DMS53 treated with DMSO at 0.1 percent for 48 hours (cell line): ENCODE data around the gene AFF2.
"Not testable (repeated sequence)": the region's sequence is repeated elsewhere in the genome, so short reads cannot be mapped to it uniquely, and the experiment has no call there.

Experiments
- DNase-seq: peaks from one replicate; lab custom pipeline; 2025; ENCODE audit not compliant: unreplicated experiment; lab: John Stamatoyannopoulos, UW

AFF2 gene

GRCh38 chrX:148632444-148632843, 132.0 kb downstream of the AFF2 start:
- DNase-seq: no peak

DNA sequence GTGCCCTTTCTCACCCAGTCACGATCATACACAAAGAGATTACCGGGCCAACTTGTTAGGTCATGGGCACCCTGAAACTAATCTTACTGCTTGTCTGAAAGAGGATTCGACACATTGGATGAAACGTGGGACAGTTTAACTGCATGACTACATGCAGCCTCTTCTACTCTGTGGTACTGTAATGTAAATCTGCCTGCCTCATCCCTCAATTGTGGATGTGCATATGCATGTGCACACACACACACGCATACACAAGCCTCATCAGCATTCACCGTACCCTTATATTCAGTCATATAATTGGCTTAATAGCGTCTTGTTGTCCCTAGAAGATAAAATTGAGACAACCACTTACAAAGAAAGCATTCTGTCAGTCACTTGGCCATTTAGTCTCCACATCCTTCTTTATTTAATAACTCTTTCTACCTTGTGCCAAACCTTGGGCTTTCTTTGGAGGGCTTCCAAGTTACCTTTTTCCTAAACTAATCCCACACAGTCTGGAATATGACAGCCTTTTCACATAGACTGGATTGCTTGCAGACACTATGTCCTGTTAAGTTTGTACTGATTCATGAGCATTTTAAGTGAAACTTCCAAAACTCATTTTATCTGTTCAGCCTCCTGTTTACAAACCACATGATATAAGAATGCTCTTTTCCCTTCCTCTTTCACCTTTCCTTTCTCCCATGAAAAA, 132.9 kb downstream of the AFF2 start:
- DNase-seq: no peak

DNA sequence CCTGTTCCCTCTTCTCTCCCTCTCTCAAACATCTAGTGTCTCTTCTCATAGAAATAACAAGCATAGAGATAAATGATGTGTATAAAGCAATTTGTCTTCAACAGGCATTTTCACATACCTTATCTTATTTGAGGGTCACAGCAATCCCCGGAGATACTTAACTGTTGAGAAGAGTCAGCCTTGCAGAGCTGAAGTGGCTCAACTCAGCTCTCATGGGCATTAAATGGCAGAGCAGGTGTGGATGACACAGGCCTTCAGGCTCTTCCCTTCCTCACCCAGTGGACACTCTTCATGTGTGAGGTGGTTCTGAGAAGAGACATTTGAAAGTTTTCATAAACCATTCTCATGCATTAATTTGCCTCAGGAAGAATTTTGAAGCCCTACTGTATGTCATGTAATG, 134.2 kb downstream of the AFF2 start:
- no peak for DNase-seq

- no peak for DNase-seq
Measured at GRCh38 chrX:148643460-148643859, 143.0 kb downstream of the AFF2 start.

GRCh38 chrX:148647651-148648050, 147.2 kb downstream of the AFF2 start:
- no peak for DNase-seq

GRCh38 chrX:148649145-148649795, 148.9 kb downstream of the AFF2 start:
- no peak for DNase-seq

GRCh38 chrX:148658115-148658730, 157.8 kb downstream of the AFF2 start:
- DNase-seq: no peak

DNA sequence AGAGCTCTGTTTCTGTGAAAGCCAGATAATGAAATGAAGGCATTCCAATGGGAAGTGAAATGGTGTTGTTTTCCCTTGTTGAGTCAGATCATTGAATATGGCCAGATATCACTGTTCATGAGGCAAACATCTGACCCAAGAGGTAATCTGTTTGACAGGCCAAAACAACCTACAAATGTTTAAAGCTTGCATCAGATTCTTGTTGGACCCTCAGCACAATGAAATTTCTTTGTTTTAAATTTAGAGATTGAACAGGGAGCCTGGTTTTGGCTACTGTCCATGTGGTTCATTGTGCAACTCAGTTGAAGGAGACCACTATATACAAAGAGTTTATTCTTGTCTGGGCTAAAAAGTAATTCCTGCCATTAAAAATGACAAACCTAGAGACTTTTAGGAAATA, 159.1 kb downstream of the AFF2 start:
- DNase-seq: no peak

- DNase-seq: no peak
Measured at GRCh38 chrX:148661035-148661434, 160.6 kb downstream of the AFF2 start.

GRCh38 chrX:148662014-148662413, 161.6 kb downstream of the AFF2 start:
- no peak for DNase-seq

DNA sequence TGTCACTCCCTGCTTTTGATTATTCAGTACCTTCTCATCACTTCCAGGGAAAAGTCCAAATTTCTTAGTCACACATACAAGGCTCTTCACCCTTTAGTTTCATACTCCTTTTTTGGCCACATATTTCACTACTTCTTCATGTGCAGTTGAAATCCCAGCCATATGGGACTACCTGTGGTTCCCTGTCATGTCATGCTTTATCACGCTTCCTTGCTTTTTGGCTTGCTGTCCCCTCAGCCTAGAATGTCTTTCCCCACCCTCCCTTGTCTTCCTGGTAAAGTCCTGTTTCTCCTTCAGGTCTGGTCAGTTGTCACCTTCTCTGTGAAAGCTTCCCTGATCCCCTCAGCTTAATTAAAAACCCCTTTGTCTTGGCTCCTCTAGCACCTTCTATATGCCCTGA, 163.8 kb downstream of the AFF2 start:
- no peak for DNase-seq

GRCh38 chrX:148664995-148665394, 164.6 kb downstream of the AFF2 start:
- no peak for DNase-seq

DNA sequence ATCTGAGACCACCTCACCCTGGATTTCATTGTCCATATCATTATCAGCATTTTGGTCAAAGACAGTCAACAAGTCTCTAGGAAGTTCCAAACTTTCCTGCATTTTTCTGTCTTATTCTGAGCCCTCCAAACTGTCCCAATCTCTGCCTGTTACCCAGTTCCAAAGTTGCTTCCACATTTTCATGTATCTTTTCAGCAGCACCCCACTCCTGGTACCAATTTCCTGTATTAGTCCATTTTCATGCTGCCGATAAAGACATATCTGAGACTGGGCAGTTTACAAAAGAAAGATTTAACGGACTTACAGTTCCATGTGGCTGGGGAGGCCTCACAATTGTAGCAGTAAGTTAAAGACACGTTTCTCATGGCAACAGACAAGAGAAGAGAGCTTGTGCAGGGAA, 168.8 kb downstream of the AFF2 start:
- not testable (repeated sequence) for DNase-seq

- no peak for DNase-seq
Measured at GRCh38 chrX:148670277-148670676, 169.9 kb downstream of the AFF2 start.

- DNase-seq: no peak
Measured at GRCh38 chrX:148672517-148672916, 172.1 kb downstream of the AFF2 start.

DNA sequence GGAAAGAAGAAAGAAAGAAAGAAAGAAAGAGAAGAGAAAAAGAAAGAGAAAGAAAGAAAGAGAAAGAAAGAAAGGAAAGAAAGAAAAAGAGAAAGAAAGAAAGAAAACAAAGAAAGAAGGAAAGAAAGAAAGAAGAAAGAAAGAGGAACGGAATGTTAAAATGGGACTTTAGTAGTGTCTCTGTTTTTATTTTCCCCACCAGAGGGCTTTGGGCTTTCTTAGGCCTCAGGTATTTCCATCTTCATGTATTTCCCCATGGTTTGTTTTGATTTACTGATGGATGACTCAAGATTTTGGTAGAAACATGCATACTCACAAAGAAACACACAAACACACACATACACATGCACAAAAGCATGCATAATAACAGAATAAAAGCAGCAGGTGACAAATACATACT, 181.2 kb downstream of the AFF2 start:
- no peak for DNase-seq

DNA sequence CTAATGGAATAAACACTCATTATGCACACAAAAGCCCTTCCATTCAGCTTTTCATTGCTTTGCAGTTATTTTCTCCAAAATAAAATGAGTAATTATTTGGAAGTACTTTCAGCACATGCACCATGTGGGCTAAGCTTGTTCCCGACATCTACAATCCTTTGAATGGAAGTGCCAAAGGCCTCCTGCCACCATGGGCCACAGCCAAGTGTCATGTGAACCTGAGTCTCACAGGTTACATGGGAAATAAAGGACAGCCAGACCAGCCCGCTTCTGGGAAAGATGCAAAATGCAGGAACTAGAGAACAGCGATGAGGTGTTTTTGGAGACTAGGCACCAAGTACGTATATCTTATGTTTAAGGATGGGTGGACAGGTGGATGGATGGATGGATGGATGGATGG, 181.8 kb downstream of the AFF2 start:
- no peak for DNase-seq

- no peak for DNase-seq
Measured at GRCh38 chrX:148691456-148691855, 191.0 kb downstream of the AFF2 start.

DNA sequence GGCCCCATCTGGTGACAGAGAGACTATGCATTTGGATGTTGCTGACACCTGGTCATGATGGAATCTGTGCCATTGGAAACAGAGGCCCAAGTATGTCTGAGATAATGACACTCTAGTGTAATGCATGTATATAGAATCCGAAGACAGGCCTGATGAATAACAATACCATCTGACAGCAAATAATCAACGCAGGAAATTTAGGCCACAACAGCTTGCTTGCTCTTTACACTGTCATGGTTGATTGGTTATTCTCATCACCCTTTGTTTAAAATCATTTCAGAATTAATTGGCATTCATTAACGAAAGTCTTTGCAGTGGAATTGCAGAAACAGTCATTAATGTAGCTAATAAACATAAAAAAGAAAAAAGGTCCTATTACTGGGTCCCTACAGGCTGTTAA, 194.8 kb downstream of the AFF2 start:
- DNase-seq: no peak

DNA sequence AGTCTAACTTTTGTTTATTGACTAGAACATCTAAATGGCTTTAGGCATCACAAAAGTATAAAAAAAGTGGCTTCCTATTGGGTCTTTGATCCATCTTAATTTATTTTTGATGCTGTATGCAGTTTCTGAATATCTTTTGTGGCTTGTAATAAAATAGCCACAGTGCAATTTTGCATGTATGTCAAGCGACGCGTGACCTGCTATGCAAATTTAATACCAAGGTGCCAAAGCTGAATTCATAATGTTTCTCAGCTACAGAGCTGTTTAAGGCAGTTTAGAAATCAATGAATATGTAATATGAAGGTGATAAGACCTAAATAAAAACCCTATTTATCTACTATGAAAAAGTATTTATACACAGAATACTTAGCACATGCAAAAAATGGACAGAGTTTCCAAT, 197.8 kb downstream of the AFF2 start:
- DNase-seq: no peak

- DNase-seq: no peak
Measured at GRCh38 chrX:148700021-148700420, 199.6 kb downstream of the AFF2 start.

DNA sequence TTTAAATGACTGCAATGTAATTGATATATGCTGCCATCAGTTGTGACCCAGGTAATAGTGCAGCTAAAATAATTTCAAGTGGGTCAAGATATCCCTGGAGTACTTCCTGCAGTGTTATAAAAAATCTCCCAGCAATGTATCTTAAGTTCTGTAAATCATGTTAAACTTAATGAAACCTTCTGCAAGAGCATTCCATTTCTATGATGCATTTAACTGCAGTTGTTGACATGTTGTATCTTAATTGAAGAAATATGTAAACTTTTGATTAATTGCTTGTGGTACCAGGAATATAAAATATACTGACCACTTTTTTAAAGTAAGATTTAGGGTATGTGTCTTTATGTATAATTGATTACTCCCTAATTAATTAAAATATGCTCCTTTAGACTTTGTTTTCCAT, 213.6 kb downstream of the AFF2 start:
- no peak for DNase-seq

DNA sequence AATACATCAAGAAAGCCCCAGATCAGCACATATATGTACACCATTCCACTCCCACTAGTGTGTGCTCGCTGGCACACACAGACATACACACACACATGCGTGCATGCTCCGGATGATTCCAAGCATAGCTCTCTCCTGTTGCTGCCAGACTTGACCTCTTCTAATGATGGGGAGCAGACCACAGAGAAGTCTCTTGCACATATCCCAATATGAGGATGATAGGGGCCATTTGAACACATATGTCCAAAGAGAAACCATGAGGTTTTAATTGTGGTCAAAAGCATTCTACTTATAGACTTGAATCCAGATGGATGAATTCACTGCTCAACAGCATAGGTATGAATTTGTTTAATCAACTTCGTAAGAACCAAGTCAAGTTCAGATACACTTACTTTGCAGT, 214.9 kb downstream of the AFF2 start:
- DNase-seq: no peak
